ENCODE data around the gene KLHL22.

KLHL22 gene

GRCh38 chr22:20429254-20430100 lies 66.1 kb downstream of the KLHL22 start:
- TF ChIP-seq CTCF (IDR thresholded peaks at IDR 0.05; ENCODE audit: control insufficient read depth, insufficient read depth, low read depth, low read length, missing control alignments) = no peak
- DNase-seq (ENCODE audit: low read depth) = no peak
- no peak overlapping the region for H3K4me3 ChIP-seq (ENCODE audit: control insufficient read depth, low read depth, low read length)

GRCh38 chr22:20428496-20429253 lies 66.9 kb downstream of the KLHL22 start:
- TF ChIP-seq CTCF (IDR thresholded peaks at IDR 0.05; ENCODE audit: control insufficient read depth, insufficient read depth, low read depth, low read length, missing control alignments) = no peak
- no peak for DNase-seq (ENCODE audit: low read depth)
- no peak overlapping the region for H3K4me3 ChIP-seq (ENCODE audit: control insufficient read depth, low read depth, low read length)

GRCh38 chr22:20427945-20428417 lies 67.6 kb downstream of the KLHL22 start:
- TF ChIP-seq CTCF (IDR thresholded peaks at IDR 0.05; ENCODE audit: control insufficient read depth, insufficient read depth, low read depth, low read length, missing control alignments) = no peak
- no peak overlapping the region for H3K4me3 ChIP-seq (ENCODE audit: control insufficient read depth, low read depth, low read length)
- no peak for DNase-seq (ENCODE audit: low read depth)

GRCh38 chr22:20427104-20427944 lies 68.3 kb downstream of the KLHL22 start:
- TF ChIP-seq CTCF (IDR thresholded peaks at IDR 0.05; ENCODE audit: control insufficient read depth, insufficient read depth, low read depth, low read length, missing control alignments) = no peak
- no peak for DNase-seq (ENCODE audit: low read depth)
- no peak overlapping the region for H3K4me3 ChIP-seq (ENCODE audit: control insufficient read depth, low read depth, low read length)

GRCh38 chr22:20426259-20426615 lies 69.4 kb downstream of the KLHL22 start:
- no peak for TF ChIP-seq CTCF (IDR thresholded peaks at IDR 0.05; ENCODE audit: control insufficient read depth, insufficient read depth, low read depth, low read length, missing control alignments)
- no peak overlapping the region for H3K4me3 ChIP-seq (ENCODE audit: control insufficient read depth, low read depth, low read length)
- no peak for DNase-seq (ENCODE audit: low read depth)

DNA sequence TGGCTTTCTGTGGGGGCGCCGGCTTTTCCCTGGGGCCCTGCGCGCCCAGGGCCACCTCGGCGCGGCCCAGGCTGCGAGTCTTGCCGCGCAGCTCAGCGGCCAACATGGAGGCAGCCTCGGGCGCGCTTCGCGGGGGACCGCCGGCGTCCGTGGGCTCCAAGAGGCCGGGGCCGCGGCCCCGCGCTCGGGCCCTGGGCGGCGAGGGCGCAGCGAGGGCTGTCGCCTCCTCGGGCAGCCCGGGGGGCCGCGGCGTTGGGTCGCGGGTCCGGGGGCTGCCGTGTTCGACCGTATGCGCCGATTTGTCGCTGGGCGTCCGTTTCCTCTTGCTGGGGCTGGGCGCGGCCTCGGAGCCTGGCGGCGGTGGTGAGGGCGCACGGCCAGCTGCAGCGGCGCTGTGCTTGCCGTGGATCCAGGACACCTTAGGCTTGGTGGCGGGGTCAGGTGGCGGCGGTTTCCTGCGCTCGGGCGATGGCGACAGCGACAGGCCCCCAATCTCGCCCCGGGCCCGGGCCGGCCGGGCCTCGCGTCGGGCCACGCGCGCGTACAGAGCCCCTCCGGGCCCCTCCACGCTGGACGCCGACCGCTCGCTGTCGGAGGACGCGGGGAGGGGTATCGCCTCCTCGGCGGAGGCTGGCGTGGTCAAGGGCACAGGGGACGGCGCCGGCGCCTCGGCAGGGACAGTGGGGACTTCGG lies 69.9 kb downstream of the KLHL22 start:
- no peak for DNase-seq (ENCODE audit: low read depth)
- H3K4me3 ChIP-seq (ENCODE audit: control insufficient read depth, low read depth, low read length) = no peak overlapping the region
- TF ChIP-seq CTCF (IDR thresholded peaks at IDR 0.05; ENCODE audit: control insufficient read depth, insufficient read depth, low read depth, low read length, missing control alignments) = no peak
